Measurements from ENCODE around the gene TMEM8B.

TMEM8B gene

GRCh38 chr9:35836595-35836994 lies 7.6 kb downstream of the TMEM8B start:
- H3K4me2 ChIP-seq (ENCODE audit: low read length): no peak overlapping the region
- H3K27ac ChIP-seq (ENCODE audit: low read depth, low read length, poor library complexity, severe bottlenecking): no peak overlapping the region
- no peak for TF ChIP-seq EZH2 (IDR thresholded peaks at IDR 0.05; ENCODE audit: borderline replicate concordance, low read length)
- no peak for TF ChIP-seq CTCF (IDR thresholded peaks at IDR 0.05; ENCODE audit: low read length)
- no peaks in the 10 kb centered on the region for H3F3A ChIP-seq (ENCODE audit: insufficient read depth, low read length)
- H3K4me3 ChIP-seq (ENCODE audit: low read depth, low read length, poor library complexity, severe bottlenecking): no peak overlapping the region
- H2AFZ ChIP-seq (ENCODE audit: low read length): no peak overlapping the region
- H3K79me2 ChIP-seq (ENCODE audit: insufficient read depth, low read length): no peaks in the 10 kb centered on the region
- H3K4me1 ChIP-seq (ENCODE audit: insufficient read depth, low read length, severe bottlenecking): peaks cover 20% of the 10 kb centered on the region
- H3K9ac ChIP-seq (ENCODE audit: low read length): no peak overlapping the region
- no peaks in the 10 kb centered on the region for H3K27me3 ChIP-seq (ENCODE audit: insufficient read depth, low read length)
- H4K20me1 ChIP-seq (ENCODE audit: insufficient read depth, low read length): no peaks in the 10 kb centered on the region
- no peaks in the 10 kb centered on the region for H3K36me3 ChIP-seq (ENCODE audit: insufficient read depth, low read length)
- no peaks in the 10 kb centered on the region for H3K9me3 ChIP-seq (ENCODE audit: low read length)
- H3K9me2 ChIP-seq (ENCODE audit: low read depth, low read length): no peaks in the 10 kb centered on the region

GRCh38 chr9:35839926-35840325 lies 10.9 kb downstream of the TMEM8B start:
- H3K4me1 ChIP-seq (ENCODE audit: insufficient read depth, low read length, severe bottlenecking): peaks cover 4% of the 10 kb centered on the region
- no peak overlapping the region for H3K4me3 ChIP-seq (ENCODE audit: low read depth, low read length, poor library complexity, severe bottlenecking)
- H3K4me2 ChIP-seq (ENCODE audit: low read length): no peak overlapping the region
- no peaks in the 10 kb centered on the region for H3K36me3 ChIP-seq (ENCODE audit: insufficient read depth, low read length)
- no peaks in the 10 kb centered on the region for H3K27me3 ChIP-seq (ENCODE audit: insufficient read depth, low read length)
- no peaks in the 10 kb centered on the region for H3K9me2 ChIP-seq (ENCODE audit: low read depth, low read length)
- no peaks in the 10 kb centered on the region for H3K9me3 ChIP-seq (ENCODE audit: low read length)
- no peaks in the 10 kb centered on the region for H4K20me1 ChIP-seq (ENCODE audit: insufficient read depth, low read length)
- H3F3A ChIP-seq (ENCODE audit: insufficient read depth, low read length): no peaks in the 10 kb centered on the region
- H3K27ac ChIP-seq (ENCODE audit: low read depth, low read length, poor library complexity, severe bottlenecking): no peak overlapping the region
- no peaks in the 10 kb centered on the region for H3K79me2 ChIP-seq (ENCODE audit: insufficient read depth, low read length)
- no peak overlapping the region for H2AFZ ChIP-seq (ENCODE audit: low read length)
- TF ChIP-seq EZH2 (IDR thresholded peaks at IDR 0.05; ENCODE audit: borderline replicate concordance, low read length): no peak
- no peak overlapping the region for H3K9ac ChIP-seq (ENCODE audit: low read length)

- Histone ChIP-seq H2AFZ (ENCODE audit: low read length) (no peak overlapping the region), H3K27me3 (ENCODE audit: insufficient read depth, low read length) (no peaks in the 10 kb centered on the region), H3K9ac (ENCODE audit: low read length) (no peak overlapping the region), H3K9me2 (ENCODE audit: low read depth, low read length) (no peaks in the 10 kb centered on the region), H3K4me3 (ENCODE audit: low read depth, low read length, poor library complexity, severe bottlenecking) (no peak overlapping the region), H3K36me3 (ENCODE audit: insufficient read depth, low read length) (no peaks in the 10 kb centered on the region), H3K27ac (ENCODE audit: low read depth, low read length, poor library complexity, severe bottlenecking) (no peak overlapping the region), H4K20me1 (ENCODE audit: insufficient read depth, low read length) (no peaks in the 10 kb centered on the region), H3K9me3 (ENCODE audit: low read length) (no peaks in the 10 kb centered on the region), H3K4me1 (ENCODE audit: insufficient read depth, low read length, severe bottlenecking) (no peaks in the 10 kb centered on the region), H3K79me2 (ENCODE audit: insufficient read depth, low read length) (no peaks in the 10 kb centered on the region), H3F3A (ENCODE audit: insufficient read depth, low read length) (no peaks in the 10 kb centered on the region), H3K4me2 (ENCODE audit: low read length) (no peak overlapping the region)
- TF ChIP-seq EZH2 (IDR thresholded peaks at IDR 0.05; ENCODE audit: borderline replicate concordance, low read length) (no peak), CTCF (IDR thresholded peaks at IDR 0.05; ENCODE audit: low read length) (no peak)
These were observed 12.0 kb downstream of the TMEM8B start for GRCh38 chr9:35840881-35841644.

GRCh38 chr9:35841645-35841900 lies 12.5 kb downstream of the TMEM8B start:
- Histone ChIP-seq H3K4me1 (ENCODE audit: insufficient read depth, low read length, severe bottlenecking) (no peaks in the 10 kb centered on the region), H3K36me3 (ENCODE audit: insufficient read depth, low read length) (no peaks in the 10 kb centered on the region), H4K20me1 (ENCODE audit: insufficient read depth, low read length) (no peaks in the 10 kb centered on the region), H2AFZ (ENCODE audit: low read length) (no peak overlapping the region), H3K4me2 (ENCODE audit: low read length) (no peak overlapping the region), H3K4me3 (ENCODE audit: low read depth, low read length, poor library complexity, severe bottlenecking) (no peak overlapping the region), H3K9me2 (ENCODE audit: low read depth, low read length) (no peaks in the 10 kb centered on the region), H3F3A (ENCODE audit: insufficient read depth, low read length) (no peaks in the 10 kb centered on the region), H3K79me2 (ENCODE audit: insufficient read depth, low read length) (no peaks in the 10 kb centered on the region), H3K27ac (ENCODE audit: low read depth, low read length, poor library complexity, severe bottlenecking) (no peak overlapping the region), H3K9me3 (ENCODE audit: low read length) (no peaks in the 10 kb centered on the region), H3K9ac (ENCODE audit: low read length) (no peak overlapping the region), H3K27me3 (ENCODE audit: insufficient read depth, low read length) (no peaks in the 10 kb centered on the region)
- TF ChIP-seq EZH2 (IDR thresholded peaks at IDR 0.05; ENCODE audit: borderline replicate concordance, low read length) (no peak), CTCF (IDR thresholded peaks at IDR 0.05; ENCODE audit: low read length) (no peak)
